ENCODE measurements around the gene ADAD2.

ADAD2 gene

GRCh38 chr16:84242839-84243238, 51.9 kb downstream of the ADAD2 start:
- no peak for ATAC-seq
- no peak for TF ChIP-seq ARNTL (CRISPR knock-in tag; IDR thresholded peaks at IDR 0.05; ENCODE audit: borderline replicate concordance, low read depth)
- TF ChIP-seq ZNF70 (CRISPR knock-in tag; IDR thresholded peaks at IDR 0.05), result no peak
- no peak for TF ChIP-seq PPARA (CRISPR knock-in tag; IDR thresholded peaks at IDR 0.05; ENCODE audit: borderline replicate concordance)
- TF ChIP-seq ISL1 (CRISPR knock-in tag; IDR thresholded peaks at IDR 0.05), result no peak
- TF ChIP-seq, protein P1, sequence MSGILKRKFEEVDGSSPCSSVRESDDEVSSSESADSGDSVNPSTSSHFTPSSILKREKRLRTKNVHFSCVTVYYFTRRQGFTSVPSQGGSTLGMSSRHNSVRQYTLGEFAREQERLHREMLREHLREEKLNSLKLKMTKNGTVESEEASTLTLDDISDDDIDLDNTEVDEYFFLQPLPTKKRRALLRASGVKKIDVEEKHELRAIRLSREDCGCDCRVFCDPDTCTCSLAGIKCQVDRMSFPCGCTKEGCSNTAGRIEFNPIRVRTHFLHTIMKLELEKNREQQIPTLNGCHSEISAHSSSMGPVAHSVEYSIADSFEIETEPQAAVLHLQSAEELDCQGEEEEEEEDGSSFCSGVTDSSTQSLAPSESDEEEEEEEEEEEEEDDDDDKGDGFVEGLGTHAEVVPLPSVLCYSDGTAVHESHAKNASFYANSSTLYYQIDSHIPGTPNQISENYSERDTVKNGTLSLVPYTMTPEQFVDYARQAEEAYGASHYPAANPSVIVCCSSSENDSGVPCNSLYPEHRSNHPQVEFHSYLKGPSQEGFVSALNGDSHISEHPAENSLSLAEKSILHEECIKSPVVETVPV (CRISPR knock-in tag; IDR thresholded peaks at IDR 0.05), result no peak
- no peak for TF ChIP-seq CSDC2 (CRISPR knock-in tag; IDR thresholded peaks at IDR 0.05)

GRCh38 chr16:84243732-84244131, 52.8 kb downstream of the ADAD2 start:
- ATAC-seq, result 0 out of 3 replicates have a peak, but pooled peaks have one; percentile 28
- TF ChIP-seq POU6F1 (CRISPR knock-in tag; IDR thresholded peaks at IDR 0.05; ENCODE audit: borderline replicate concordance, low read depth) (no peak), PPARA (CRISPR knock-in tag; IDR thresholded peaks at IDR 0.05; ENCODE audit: borderline replicate concordance) (no peak), OSR1 (CRISPR knock-in tag; IDR thresholded peaks at IDR 0.05) (no peak), ZNF565 (CRISPR knock-in tag; conservative IDR thresholded peaks at IDR 0.05; ENCODE audit: low read depth) (no peak), RARB (CRISPR knock-in tag; IDR thresholded peaks at IDR 0.05) (no peak), ARNTL (CRISPR knock-in tag; IDR thresholded peaks at IDR 0.05; ENCODE audit: borderline replicate concordance, low read depth) (no peak), ZFP30 (CRISPR knock-in tag; IDR thresholded peaks at IDR 0.05) (no peak)

GRCh38 chr16:84244728-84245127, 53.8 kb downstream of the ADAD2 start:
- no peak for ATAC-seq
- no peak for TF ChIP-seq BACH2 (CRISPR knock-in tag; IDR thresholded peaks at IDR 0.05; ENCODE audit: borderline replicate concordance)
- TF ChIP-seq, protein P1 (CRISPR knock-in tag; IDR thresholded peaks at IDR 0.05), result no peak
- TF ChIP-seq TSHZ2 (CRISPR knock-in tag; IDR thresholded peaks at IDR 0.05), result no peak
- TF ChIP-seq ZC3H10 (CRISPR knock-in tag; IDR thresholded peaks at IDR 0.05), result no peak

DNA sequence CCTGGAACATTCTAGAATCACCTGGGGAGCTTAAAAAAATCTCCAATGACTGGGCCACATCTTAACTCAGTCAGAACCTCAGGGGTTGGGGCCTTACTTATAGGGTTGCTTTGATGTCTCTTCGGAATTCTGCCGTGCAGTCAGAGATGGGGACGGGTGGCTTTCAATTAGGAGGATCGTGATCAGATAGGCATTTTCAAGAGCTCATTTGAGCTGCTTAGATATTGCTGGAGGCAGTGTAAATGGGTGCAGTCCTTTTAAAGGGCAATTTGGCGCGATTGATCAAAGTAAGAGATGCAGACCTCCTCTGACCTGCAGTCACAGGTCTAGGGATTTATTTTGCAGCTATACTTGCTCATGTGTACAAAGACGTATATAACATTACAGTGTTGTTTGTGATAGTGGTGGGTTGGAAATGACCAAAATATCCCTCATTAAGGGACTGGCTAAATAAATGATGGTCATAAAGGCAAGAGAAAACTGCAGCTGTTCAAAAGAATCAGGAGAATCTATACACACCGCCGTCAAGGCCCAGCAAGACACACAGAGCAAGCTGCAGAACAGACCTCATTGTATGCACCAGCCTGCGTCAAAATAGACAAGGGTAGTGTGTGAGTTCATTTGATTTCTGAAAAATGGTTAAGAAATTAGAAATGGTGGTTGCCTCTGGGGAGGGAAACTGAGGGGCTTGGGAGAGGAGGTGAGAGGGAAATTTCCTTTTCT, 55.2 kb downstream of the ADAD2 start:
- TF ChIP-seq ISL1 (CRISPR knock-in tag; IDR thresholded peaks at IDR 0.05), result no peak
- no peak for ATAC-seq

GRCh38 chr16:84246679-84247077, 55.7 kb downstream of the ADAD2 start:
- no peak for TF ChIP-seq POU6F1 (CRISPR knock-in tag; IDR thresholded peaks at IDR 0.05; ENCODE audit: borderline replicate concordance, low read depth)
- TF ChIP-seq TSHZ2 (CRISPR knock-in tag; IDR thresholded peaks at IDR 0.05), result no peak
- no peak for ATAC-seq
